DND-41 (cell line): ENCODE data around the gene OSTC.
A peak's percentile ranks its signal among the peaks of the same experiment; 100 is the strongest.

Experiments used
- ATAC-seq: fragments of 200-7000 bp; cut with Tn5 transposase; 3 replicates; pipeline ENCODE4 v1.9.1; 2021; ENCODE audit warnings: low read depth; ENCODE audit not compliant: insufficient read depth
- DNase-seq: peaks from one replicate; pipeline ENCODE4 v3.0.0-alpha.2; 2020
- H2AFZ ChIP-seq: 2 replicates; pipeline ENCODE4 v1.6.0; 2012; ENCODE audit warnings: low read depth, low read length
- H3K27ac ChIP-seq: 2 replicates; pipeline ENCODE4 v1.5.1; 2012; ENCODE audit warnings: low read length, inconsistent platforms
- H3K27me3 ChIP-seq: fragments of 200-600 bp; sonication (generic); 2 replicates; pipeline ENCODE4 v1.6.0; 2012; ENCODE audit warnings: low read length, mild to moderate bottlenecking, inconsistent platforms; ENCODE audit not compliant: insufficient read depth, poor library complexity
- H3K36me3 ChIP-seq: 2 replicates; pipeline ENCODE4 v1.5.1; 2012; ENCODE audit warnings: low read length, inconsistent platforms; ENCODE audit not compliant: insufficient read depth
- H3K4me1 ChIP-seq: 2 replicates; pipeline ENCODE4 v1.5.1; 2012; ENCODE audit warnings: mild to moderate bottlenecking, low read length; ENCODE audit not compliant: insufficient read depth
- H3K4me2 ChIP-seq: 2 replicates; pipeline ENCODE4 v1.6.0; 2012; ENCODE audit warnings: mild to moderate bottlenecking, moderate library complexity, low read length, inconsistent platforms; ENCODE audit not compliant: insufficient read depth
- H3K4me3 ChIP-seq, 2 experiments: fragments of 200-600 bp in 1 of 2; shearing (Covaris generic) in 1 of 2; 2 replicates each; pipeline ENCODE4 v1.5.1; 2012 to 2016; ENCODE audit warnings: inconsistent platforms in 2 of 2, low read length in 2 of 2, mild to moderate bottlenecking in 2 of 2, low read depth in 1 of 2, moderate library complexity in 1 of 2
- H3K79me2 ChIP-seq: 2 replicates; pipeline ENCODE4 v1.6.0; 2012; ENCODE audit warnings: low read length, inconsistent platforms; ENCODE audit not compliant: insufficient read depth
- H3K9ac ChIP-seq: 2 replicates; pipeline ENCODE4 v1.6.0; 2012; ENCODE audit warnings: low read depth, mild to moderate bottlenecking, inconsistent platforms, low read length, moderate library complexity
- H3K9me3 ChIP-seq: 2 replicates; pipeline ENCODE4 v1.5.1; 2012; ENCODE audit warnings: low read length, moderate library complexity, mild to moderate bottlenecking, inconsistent platforms; ENCODE audit not compliant: insufficient read depth, severe bottlenecking
- H4K20me1 ChIP-seq: 2 replicates; pipeline ENCODE4 v1.6.0; 2012; ENCODE audit warnings: low read length; ENCODE audit not compliant: insufficient read depth
- CTCF ChIP-seq: IDR thresholded peaks from 2 replicates; pipeline ENCODE4 v1.5.1; 2012; ENCODE audit warnings: borderline replicate concordance, low read length, moderate library complexity, mild to moderate bottlenecking; ENCODE audit not compliant: poor library complexity, severe bottlenecking; ENCODE audit errors: extremely low read depth
- EZH2 ChIP-seq: IDR thresholded peaks from 3 replicates; pipeline ENCODE4 v1.6.1; 2012; ENCODE audit warnings: borderline replicate concordance, low read depth, mild to moderate bottlenecking, moderate library complexity, low read length, inconsistent platforms; ENCODE audit not compliant: severe bottlenecking

Gene OSTC

GRCh38 chr4:108683479-108683878 lies 33.1 kb downstream of the OSTC start:
- Histone ChIP-seq H3K36me3 (no peaks in the 10 kb centered on the region), H3K4me3 (no peak overlapping the region), H3K27ac (no peak overlapping the region), H3K4me1 (no peaks in the 10 kb centered on the region), H4K20me1 (no peaks in the 10 kb centered on the region), H3K79me2 (no peaks in the 10 kb centered on the region), H3K27me3 (no peaks in the 10 kb centered on the region), H2AFZ (no peak overlapping the region), H3K4me2 (no peak overlapping the region), H3K9ac (no peak overlapping the region), H3K9me3 (no peaks in the 10 kb centered on the region)
- TF ChIP-seq EZH2 (no peak), CTCF (peak; percentile 56)
- DNase-seq: no peak
- peak; percentile 50; the same call in 1 of the 3 replicates for ATAC-seq

GRCh38 chr4:108685036-108685686 lies 34.8 kb downstream of the OSTC start:
- no peak for TF ChIP-seq EZH2
- TF ChIP-seq CTCF: no peak
- no peaks in the 10 kb centered on the region for H4K20me1 ChIP-seq

GRCh38 chr4:108690738-108691137 lies 40.3 kb downstream of the OSTC start:
- H4K20me1 ChIP-seq: no peaks in the 10 kb centered on the region
- no peak for ATAC-seq
- H3K36me3 ChIP-seq: no peaks in the 10 kb centered on the region
- no peak overlapping the region for H3K27ac ChIP-seq
- H3K4me2 ChIP-seq: no peak overlapping the region
- H3K4me3 ChIP-seq: no peak overlapping the region
- no peaks in the 10 kb centered on the region for H3K79me2 ChIP-seq
- H3K9ac ChIP-seq: no peak overlapping the region
- DNase-seq: no peak
- H2AFZ ChIP-seq: no peak overlapping the region
- no peaks in the 10 kb centered on the region for H3K27me3 ChIP-seq
- TF ChIP-seq EZH2 (no peak), CTCF (no peak)
- H3K9me3 ChIP-seq: no peaks in the 10 kb centered on the region
- H3K4me1 ChIP-seq: no peaks in the 10 kb centered on the region

More at GRCh38 chr4:108685036-108685686, 34.8 kb downstream of the OSTC start:
- no peak overlapping the region for H3K4me2 ChIP-seq
- no peak overlapping the region for H3K9ac ChIP-seq
- H3K79me2 ChIP-seq: no peaks in the 10 kb centered on the region
- no peaks in the 10 kb centered on the region for H3K9me3 ChIP-seq
- no peaks in the 10 kb centered on the region for H3K4me1 ChIP-seq
- H3K27me3 ChIP-seq: no peaks in the 10 kb centered on the region
- H3K27ac ChIP-seq: no peak overlapping the region
- H2AFZ ChIP-seq: no peak overlapping the region
- H3K36me3 ChIP-seq: no peaks in the 10 kb centered on the region
- DNase-seq (no peak), ATAC-seq (no peak)
- no peak overlapping the region for H3K4me3 ChIP-seq

- no peaks in the 10 kb centered on the region for H4K20me1 ChIP-seq
- TF ChIP-seq EZH2: no peak
- H3K27ac ChIP-seq: no peak overlapping the region
- ATAC-seq: no peak
- H3K79me2 ChIP-seq: no peaks in the 10 kb centered on the region
- H3K4me2 ChIP-seq: no peak overlapping the region
- H3K9ac ChIP-seq: no peak overlapping the region
- H3K27me3 ChIP-seq: no peaks in the 10 kb centered on the region
- H3K4me1 ChIP-seq: no peaks in the 10 kb centered on the region
- no peaks in the 10 kb centered on the region for H3K36me3 ChIP-seq
- H2AFZ ChIP-seq: no peak overlapping the region
- DNase-seq: no peak
- no peaks in the 10 kb centered on the region for H3K9me3 ChIP-seq
- no peak overlapping the region for H3K4me3 ChIP-seq
Observed at GRCh38 chr4:108693211-108693610, 42.8 kb downstream of the OSTC start.
